OCI-LY7 (cell line): Measurements from ENCODE around the gene DPH6.

Source experiments
- EZH2phosphoT487 ChIP-seq: fragments of 200-600 bp; sonication (generic); IDR thresholded peaks from 2 replicates; pipeline ENCODE4 v1.6.1; 2018; ENCODE audit warnings: low read depth, borderline replicate concordance, mild to moderate bottlenecking, mixed run types, antibody characterized with exemption, low read length, moderate library complexity, mixed read lengths
- TF ChIP-seq, protein P1 (sequence below): fragments of 200-600 bp; sonication (generic); conservative IDR thresholded peaks from 2 replicates; pipeline ENCODE4 v1.5.1; 2014; ENCODE audit warnings: mild to moderate bottlenecking, antibody characterized with exemption, low read length, moderate library complexity, mixed read lengths

DNA sequence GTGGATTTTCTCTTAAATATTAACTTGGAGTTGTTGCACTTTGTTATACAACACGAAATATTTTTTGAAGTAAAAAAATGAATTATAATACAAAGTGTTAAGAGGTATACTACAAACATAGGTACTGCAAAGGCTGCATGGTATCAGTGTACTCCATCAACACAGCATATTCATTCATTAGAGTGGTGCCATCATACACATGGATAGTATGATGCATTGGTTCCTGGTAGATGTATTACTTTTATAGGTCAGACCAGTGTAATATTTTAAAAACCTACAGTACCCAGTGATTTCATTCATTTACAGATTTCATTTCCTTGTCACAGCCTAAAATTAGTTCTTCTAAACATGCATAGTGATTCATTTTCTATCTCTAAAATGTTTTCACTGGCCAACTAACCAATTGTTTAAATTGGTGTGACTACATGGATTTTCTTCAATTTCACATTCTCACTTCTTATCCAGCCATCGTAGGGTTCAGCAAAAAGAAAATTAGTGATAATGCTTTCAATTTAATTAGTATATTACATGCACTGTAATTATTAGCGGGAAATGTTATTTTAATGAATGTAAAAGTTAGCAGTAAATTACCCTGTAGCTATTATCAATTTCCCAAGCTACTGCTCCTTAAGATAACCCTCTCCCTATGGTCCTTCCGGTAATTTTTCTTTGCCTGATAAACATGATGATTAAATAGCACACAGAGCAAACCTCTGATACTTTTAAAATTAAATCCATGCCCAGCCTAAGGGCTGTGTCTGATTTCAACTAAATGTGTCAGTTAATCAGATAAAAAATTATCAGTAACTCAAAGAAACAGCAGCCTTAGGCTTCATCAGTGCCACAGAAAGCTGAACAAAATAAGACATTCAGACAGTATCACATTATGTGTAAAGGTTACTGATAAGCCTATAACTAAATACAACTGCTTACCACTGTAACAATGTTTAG, 68.4 kb downstream of the DPH6 start:
- TF ChIP-seq, protein P1, sequence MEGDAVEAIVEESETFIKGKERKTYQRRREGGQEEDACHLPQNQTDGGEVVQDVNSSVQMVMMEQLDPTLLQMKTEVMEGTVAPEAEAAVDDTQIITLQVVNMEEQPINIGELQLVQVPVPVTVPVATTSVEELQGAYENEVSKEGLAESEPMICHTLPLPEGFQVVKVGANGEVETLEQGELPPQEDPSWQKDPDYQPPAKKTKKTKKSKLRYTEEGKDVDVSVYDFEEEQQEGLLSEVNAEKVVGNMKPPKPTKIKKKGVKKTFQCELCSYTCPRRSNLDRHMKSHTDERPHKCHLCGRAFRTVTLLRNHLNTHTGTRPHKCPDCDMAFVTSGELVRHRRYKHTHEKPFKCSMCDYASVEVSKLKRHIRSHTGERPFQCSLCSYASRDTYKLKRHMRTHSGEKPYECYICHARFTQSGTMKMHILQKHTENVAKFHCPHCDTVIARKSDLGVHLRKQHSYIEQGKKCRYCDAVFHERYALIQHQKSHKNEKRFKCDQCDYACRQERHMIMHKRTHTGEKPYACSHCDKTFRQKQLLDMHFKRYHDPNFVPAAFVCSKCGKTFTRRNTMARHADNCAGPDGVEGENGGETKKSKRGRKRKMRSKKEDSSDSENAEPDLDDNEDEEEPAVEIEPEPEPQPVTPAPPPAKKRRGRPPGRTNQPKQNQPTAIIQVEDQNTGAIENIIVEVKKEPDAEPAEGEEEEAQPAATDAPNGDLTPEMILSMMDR, result no peak
- no peak for TF ChIP-seq EZH2phosphoT487
